Tibial nerve (tissue), 4 donors: ENCODE measurements around the gene TFE3. TPM values are rescaled to one million over a fixed set of nuclear protein-coding genes. Genes with fewer than 3 reads are reported as not detected.

Experiments
- DNase-seq, 2 donors: peaks; one replicate each; pipeline ENCODE4 v3.0.0-alpha.2; 2019; ENCODE audit warnings: low spot score in 2 of 2
- H3K27ac ChIP-seq, 4 donors: fragments of 200-600 bp; sonication (generic) in 3 of 4; one replicate each; pipeline ENCODE4 v1.5.1; 2017 to 2019; ENCODE audit warnings: mild to moderate bottlenecking in 1 of 4
- H3K27me3 ChIP-seq, 2 donors: fragments of 200-600 bp; sonication (generic) in 1 of 2; one replicate each; pipeline versions ENCODE4 v1.5.1 to v1.6.0; 2017 to 2019
- H3K36me3 ChIP-seq, 3 donors: fragments of 200-600 bp; sonication (generic); one replicate each; pipeline ENCODE4 v1.5.1; 2018 to 2019
- H3K4me1 ChIP-seq, 4 donors: fragments of 200-600 bp; sonication (generic) in 3 of 4; one replicate each; pipeline ENCODE4 v1.5.1; 2017 to 2019
- H3K4me3 ChIP-seq, 4 donors: fragments of 200-600 bp; sonication (generic) in 3 of 4; one replicate each; pipeline ENCODE4 v1.5.1; 2017 to 2019; ENCODE audit warnings: mild to moderate bottlenecking in 1 of 4, moderate library complexity in 1 of 4
- H3K9me3 ChIP-seq, 4 donors: fragments of 200-600 bp; sonication (generic) in 3 of 4; one replicate each; pipeline ENCODE4 v1.5.1; 2017 to 2019
- EP300 ChIP-seq, 2 donors: sonication (generic); formaldehyde crosslinking; IDR thresholded peaks; one replicate each; pipeline ENCODE4 v1.6.1; 2017; ENCODE audit warnings: antibody characterized with exemption in 2 of 2, mild to moderate bottlenecking in 1 of 2
- POLR2A ChIP-seq, 2 donors: fragments of 450-650 bp; IDR thresholded peaks; one replicate each; pipeline ENCODE4 v1.6.1; 2017; ENCODE audit warnings: antibody characterized with exemption in 2 of 2, mild to moderate bottlenecking in 2 of 2, moderate library complexity in 2 of 2
- WGBS, 2 donors: methylation state at CpG; one replicate each; pipeline ENCODE4 v1.1.5; 2018; 5-methylcytosine and 5-hydroxymethylcytosine counted together
- total RNA-seq, 4 donors: library from RNA; depleted of rRNA; stranded (reverse); fragments of >200 nt; gene quantifications; one replicate each; pipeline ENCODE4 v1.1.0, GENCODE V29; 2016
- TF ChIP-seq, protein P1 (sequence below), 5 experiments: fragments of 200-600 bp in 3 of 5; fragments of 450-650 bp in 2 of 5; sonication (generic) in 3 of 5; IDR thresholded peaks; one replicate each; pipeline ENCODE4 v1.5.1; 2016 to 2019; ENCODE audit warnings: antibody characterized with exemption in 5 of 5, mild to moderate bottlenecking in 3 of 5, moderate library complexity in 2 of 5

The TFE3 gene
- total RNA-seq, 4 donors from 2014 or later = 98.6 to 124 (median 117) TPM

DNA sequence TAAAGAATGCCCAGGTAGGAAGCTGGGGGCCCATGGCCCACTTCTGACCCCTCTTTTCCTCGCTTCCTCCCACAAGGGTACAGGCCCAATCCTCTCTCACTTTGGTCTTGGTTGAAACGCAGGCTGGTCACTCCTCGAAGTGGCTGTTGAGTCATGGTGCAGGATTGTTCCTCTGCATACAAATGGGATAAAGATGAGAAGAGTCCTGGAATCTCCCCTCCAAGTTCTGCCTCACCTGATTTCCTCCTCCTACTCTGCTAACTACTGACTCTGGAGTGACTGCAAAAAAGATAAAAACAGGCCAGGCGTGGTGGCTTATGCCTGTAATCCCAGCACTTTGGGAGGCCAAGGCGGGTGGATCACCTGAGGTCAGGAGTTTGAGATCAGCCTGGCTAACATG lies 34.8 kb upstream of the TFE3 start:
- Histone ChIP-seq H3K27me3 (no peaks in the 10 kb centered on the region), H3K27ac (no peak overlapping the region), H3K9me3 (no peaks in the 10 kb centered on the region), H3K4me3 (no peak overlapping the region), H3K36me3 (peaks cover 0 to 36% (median 0%) of the 10 kb centered on the region in 3 donors), H3K4me1 (peaks cover 0 to 25% (median 6%) of the 10 kb centered on the region in 4 donors)
- no peak for DNase-seq
- 80 to 91% methylated on average over 4 to 5 of the region's 5 CpGs for WGBS, 2 donors
- TF ChIP-seq, protein P1, sequence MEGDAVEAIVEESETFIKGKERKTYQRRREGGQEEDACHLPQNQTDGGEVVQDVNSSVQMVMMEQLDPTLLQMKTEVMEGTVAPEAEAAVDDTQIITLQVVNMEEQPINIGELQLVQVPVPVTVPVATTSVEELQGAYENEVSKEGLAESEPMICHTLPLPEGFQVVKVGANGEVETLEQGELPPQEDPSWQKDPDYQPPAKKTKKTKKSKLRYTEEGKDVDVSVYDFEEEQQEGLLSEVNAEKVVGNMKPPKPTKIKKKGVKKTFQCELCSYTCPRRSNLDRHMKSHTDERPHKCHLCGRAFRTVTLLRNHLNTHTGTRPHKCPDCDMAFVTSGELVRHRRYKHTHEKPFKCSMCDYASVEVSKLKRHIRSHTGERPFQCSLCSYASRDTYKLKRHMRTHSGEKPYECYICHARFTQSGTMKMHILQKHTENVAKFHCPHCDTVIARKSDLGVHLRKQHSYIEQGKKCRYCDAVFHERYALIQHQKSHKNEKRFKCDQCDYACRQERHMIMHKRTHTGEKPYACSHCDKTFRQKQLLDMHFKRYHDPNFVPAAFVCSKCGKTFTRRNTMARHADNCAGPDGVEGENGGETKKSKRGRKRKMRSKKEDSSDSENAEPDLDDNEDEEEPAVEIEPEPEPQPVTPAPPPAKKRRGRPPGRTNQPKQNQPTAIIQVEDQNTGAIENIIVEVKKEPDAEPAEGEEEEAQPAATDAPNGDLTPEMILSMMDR (IDR thresholded peaks at IDR 0.05) = no peak
- TF ChIP-seq EP300 (IDR thresholded peaks at IDR 0.05) (no peak), POLR2A (IDR thresholded peaks at IDR 0.05) (no peak)

DNA sequence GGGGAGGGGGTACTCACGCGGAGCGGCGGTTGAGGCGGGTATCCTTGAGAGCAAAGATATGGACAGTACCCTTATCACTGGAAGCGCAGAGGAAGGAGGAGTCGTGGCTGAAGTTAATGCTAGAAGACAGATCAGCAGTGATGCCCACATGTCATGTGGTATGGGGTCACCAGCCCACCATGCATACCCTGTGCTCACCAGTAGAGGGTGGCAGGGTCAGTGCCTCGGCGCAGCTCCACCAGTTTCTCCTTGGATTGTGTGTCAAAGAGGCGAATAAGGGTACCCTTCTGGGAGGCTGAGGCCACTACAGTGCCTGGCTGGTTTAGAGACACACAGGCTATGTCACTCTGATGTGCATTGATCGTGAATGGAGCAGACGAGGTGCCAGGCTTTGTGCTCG lies 32.2 kb upstream of the TFE3 start:
- H3K27me3 ChIP-seq = no peaks in the 10 kb centered on the region
- peaks cover 0 to 36% (median 0%) of the 10 kb centered on the region in 3 donors for H3K36me3 ChIP-seq
- peaks cover 0 to 32% (median 7%) of the 10 kb centered on the region in 4 donors for H3K4me1 ChIP-seq
- no peak overlapping the region for H3K4me3 ChIP-seq
- 86 to 89% methylated on average over 10 to 13 of the region's 13 CpGs for WGBS, 2 donors
- no peak for DNase-seq
- no peak for TF ChIP-seq POLR2A (IDR thresholded peaks at IDR 0.05)
- no peak for TF ChIP-seq EP300 (IDR thresholded peaks at IDR 0.05)
- TF ChIP-seq, protein P1 (IDR thresholded peaks at IDR 0.05) = no peak
- H3K27ac ChIP-seq = no peak overlapping the region
- no peaks in the 10 kb centered on the region for H3K9me3 ChIP-seq

DNA sequence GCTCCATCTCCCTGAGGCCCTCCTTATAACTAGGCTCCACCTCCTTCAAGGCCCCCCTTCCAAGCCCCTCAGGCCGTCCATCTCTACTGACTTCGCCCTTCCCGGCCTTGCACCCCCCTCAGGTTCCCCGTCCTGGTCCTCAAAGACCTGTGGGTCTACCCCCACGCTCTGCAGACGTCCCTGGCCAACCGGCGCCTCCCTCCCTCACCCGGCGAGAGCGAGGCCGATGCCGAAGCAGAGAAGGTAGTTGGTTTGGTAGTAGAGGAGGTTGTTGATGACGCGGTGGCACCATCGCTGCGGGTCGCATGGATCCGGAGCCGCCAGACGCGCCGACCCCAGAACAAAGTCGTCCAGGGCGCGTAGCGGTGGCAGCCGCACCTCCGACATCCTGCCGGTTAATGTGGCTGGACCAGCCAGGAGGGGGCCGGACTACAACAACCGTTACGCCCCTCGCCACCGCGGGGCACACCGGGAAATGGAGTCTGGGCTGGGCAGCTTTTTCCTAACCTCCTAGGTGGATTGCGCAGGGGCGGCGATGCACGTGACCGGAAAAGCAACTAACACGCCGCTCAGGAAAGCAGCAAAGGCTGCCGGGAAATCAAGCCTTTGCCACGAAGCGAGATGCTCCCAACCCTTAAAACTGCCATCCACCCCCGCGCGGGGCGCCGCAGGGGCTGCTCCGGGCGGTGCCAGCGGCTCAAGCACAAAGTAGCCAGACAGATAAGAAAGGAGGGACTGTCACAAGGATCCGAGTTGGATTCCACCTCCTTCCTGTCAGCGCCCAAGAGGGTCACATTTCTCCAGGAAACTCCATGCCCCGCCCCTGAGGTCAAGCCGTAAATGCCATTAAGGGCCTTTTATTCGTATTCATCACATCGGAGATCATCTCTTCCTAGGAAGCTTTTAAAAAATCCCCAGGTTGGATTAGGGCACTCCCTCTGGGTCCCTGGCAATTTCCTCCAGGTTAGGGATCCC lies 30.7 kb upstream of the TFE3 start, which contains the start of gene PRAF2:
PRAF2 (minus strand) TSS at position 402 of the 975 bp plus-strand sequence; CDS start at position 387, 15 bp downstream.
- Histone ChIP-seq H3K27me3 (no peaks in the 10 kb centered on the region), H3K9me3 (no peaks in the 10 kb centered on the region), H3K36me3 (peaks cover 0 to 36% (median 0%) of the 10 kb centered on the region in 3 donors), H3K4me1 (peaks cover 0 to 32% (median 5%) of the 10 kb centered on the region in 4 donors), H3K27ac (peak within 1 kb of the TSS; percentile 58 to 87 (median 78)), H3K4me3 (peak within 1 kb of the TSS; percentile 44 to 63 (median 51))
- peak; percentile 86 to 89 for DNase-seq
- TF ChIP-seq, protein P1 (IDR thresholded peaks at IDR 0.05) = peak in 2 of 5 experiments; percentile 14 to 28
- TF ChIP-seq POLR2A (IDR thresholded peaks at IDR 0.05) (peak in 1 of 2 donors; percentile 58), EP300 (IDR thresholded peaks at IDR 0.05) (peak; percentile 77 to 89)
- WGBS, 2 donors = 6 to 51% methylated on average over 17 to 60 of the region's 61 CpGs

DNA sequence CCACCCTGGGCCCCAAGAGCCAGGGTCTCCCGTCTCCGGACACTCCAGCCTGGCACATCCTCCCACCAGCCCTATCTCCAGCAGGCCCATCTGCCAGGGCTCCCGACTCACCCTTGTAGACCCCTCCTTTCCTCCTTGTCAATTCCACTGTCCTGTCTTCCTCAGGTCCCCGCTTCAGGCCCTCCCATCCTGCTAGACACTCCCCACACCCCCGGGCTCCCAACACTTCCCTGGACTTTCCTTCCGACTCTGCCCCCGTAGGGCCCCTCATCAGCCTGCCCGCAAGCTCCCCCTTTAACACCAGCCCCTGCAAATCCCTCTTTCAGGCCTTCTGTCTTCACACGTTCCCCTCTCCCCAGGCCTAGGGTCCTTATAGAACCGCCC lies 29.5 kb upstream of the TFE3 start:
- TF ChIP-seq POLR2A (IDR thresholded peaks at IDR 0.05) (no peak), EP300 (IDR thresholded peaks at IDR 0.05) (no peak)
- TF ChIP-seq, protein P1 (IDR thresholded peaks at IDR 0.05) = no peak
- no peaks in the 10 kb centered on the region for H3K9me3 ChIP-seq
- H3K4me1 ChIP-seq = peaks cover 0 to 21% (median 4%) of the 10 kb centered on the region in 4 donors
- DNase-seq = no peak
- 28 to 53% methylated on average over 8 to 10 of the region's 10 CpGs for WGBS, 2 donors
- no peaks in the 10 kb centered on the region for H3K27me3 ChIP-seq
- H3K27ac ChIP-seq = peak overlapping the region in 2 of 4 donors; percentile 19 to 87
- peaks cover 0 to 33% (median 0%) of the 10 kb centered on the region in 3 donors for H3K36me3 ChIP-seq
- peak overlapping the region in 3 of 4 donors; percentile 16 to 63 (median 50) for H3K4me3 ChIP-seq
